HCT116 (cell line): ENCODE results near the gene SNX8. TPM values are rescaled to one million over a fixed set of nuclear protein-coding genes. Genes with fewer than 3 reads are reported as not detected.

Experiments used
- ATAC-seq: fragments of 200-7000 bp; cut with Tn5 transposase; 2 replicates; pipeline ENCODE4 v1.9.1; 2020; ENCODE audit warnings: mild to moderate bottlenecking, moderate library complexity
- BruUV-seq: library from RNA; stranded (reverse); fragments of 400-500 nt; replicated peaks from 2 replicates; lab custom pipeline; 2021; lab: Mats Ljungman, UMichigan
- CTCF ChIA-PET: fragments of 300-600 bp; sonication (Branson Sonifier 250); formaldehyde crosslinking; loops from one replicate; lab custom pipeline; 2021; ENCODE audit warnings: antibody characterized with exemption; lab: Charles Lee
- POLR2A ChIA-PET: fragments of 300-600, 350-600 bp; sonication (Branson Sonifier 250); formaldehyde crosslinking; loops from one replicate; lab custom pipeline; 2021; ENCODE audit warnings: antibody characterized with exemption; lab: Charles Lee
- RAD21 ChIA-PET, 2 experiments: fragments of 300-600 bp; sonication (Branson Sonifier 250); formaldehyde crosslinking; loops; one replicate each; lab custom pipeline; 2023; ENCODE audit warnings: low total read pairs in 2 of 2; ENCODE audit not compliant: uncharacterized antibody in 2 of 2, unreplicated experiment in 2 of 2, low non-redundant PET in 1 of 2; lab: Charles Lee
- DNase-seq: peaks from one replicate; pipeline ENCODE4 v3.0.0-alpha.2; 2010; ENCODE audit warnings: low read depth, low spot score
- H2AFZ ChIP-seq: fragments of 200-600 bp; shearing (Covaris generic), sonication (generic); 2 replicates; pipeline ENCODE4 v1.6.1; 2017; ENCODE audit warnings: low read depth, mixed run types, mixed read lengths, antibody characterized with exemption, low read length; ENCODE audit not compliant: poor library complexity, severe bottlenecking
- H3K27ac ChIP-seq: 2 replicates; pipeline ENCODE4 v1.5.1; 2012; ENCODE audit warnings: low read depth, low read length
- H3K27me3 ChIP-seq: fragments of 200-600 bp; sonication (generic); 2 replicates; pipeline ENCODE4 v1.6.1; 2016; ENCODE audit warnings: mixed run types, low read length, mixed read lengths; ENCODE audit not compliant: insufficient read depth
- H3K36me3 ChIP-seq, 2 experiments: fragments of 200-500 bp in 1 of 2; fragments of 200-600 bp in 1 of 2; sonication (Bioruptor generic) in 1 of 2; sonication (generic) in 1 of 2; 2 replicates each; pipeline versions ENCODE4 v1.5.1 to v1.6.1; 2014 to 2016; ENCODE audit warnings: low read length in 2 of 2, inconsistent platforms in 1 of 2, mixed read lengths in 1 of 2, mixed run types in 1 of 2; ENCODE audit not compliant: insufficient read depth in 2 of 2, control insufficient read depth in 1 of 2
- H3K4me1 ChIP-seq, 2 experiments: fragments of 200-600 bp in 1 of 2; sonication (generic) in 1 of 2; 2 replicates each; pipeline versions ENCODE4 v1.5.1 to v1.6.1; 2012 to 2017; ENCODE audit warnings: low read length in 2 of 2, inconsistent platforms in 1 of 2, mild to moderate bottlenecking in 1 of 2, mixed read lengths in 1 of 2, mixed run types in 1 of 2, moderate library complexity in 1 of 2; ENCODE audit not compliant: insufficient read depth in 2 of 2, control insufficient read depth in 1 of 2
- H3K4me2 ChIP-seq: fragments of 200-600 bp; sonication (generic); 2 replicates; pipeline ENCODE4 v1.6.1; 2017; ENCODE audit warnings: mixed run types, low read length, mixed read lengths
- H3K4me3 ChIP-seq, 2 experiments: fragments of 200-600 bp in 1 of 2; sonication (generic) in 1 of 2; replicated peaks in 1 of 2; 2 replicates each; pipeline ENCODE4 v1.5.1; 2011 to 2016; ENCODE audit warnings: low read length in 2 of 2, control low read depth in 1 of 2, low read depth in 1 of 2, mild to moderate bottlenecking in 1 of 2, mixed read lengths in 1 of 2, mixed run types in 1 of 2
- H3K79me2 ChIP-seq: fragments of 200-600 bp; sonication (generic); 2 replicates; pipeline ENCODE4 v1.6.1; 2017; ENCODE audit warnings: mild to moderate bottlenecking, mixed run types, low read length, moderate library complexity, mixed read lengths; ENCODE audit not compliant: insufficient read depth
- H3K9ac ChIP-seq: fragments of 200-600 bp; sonication (generic); 2 replicates; pipeline ENCODE4 v1.6.1; 2016; ENCODE audit warnings: low read length, mixed read lengths
- H3K9me2 ChIP-seq: fragments of 200-600 bp; sonication (generic), shearing (Covaris generic); 2 replicates; pipeline ENCODE4 v1.6.1; 2017; ENCODE audit warnings: mixed run types, mild to moderate bottlenecking, moderate library complexity; ENCODE audit not compliant: insufficient read depth
- H3K9me3 ChIP-seq, 2 experiments: fragments of 200-500 bp in 1 of 2; fragments of 200-600 bp in 1 of 2; sonication (Bioruptor generic) in 1 of 2; sonication (generic) in 1 of 2; 2 replicates each; pipeline ENCODE4 v1.6.1; 2014 to 2017; ENCODE audit warnings: low read length in 2 of 2, mixed read lengths in 2 of 2, inconsistent platforms in 1 of 2, low read depth in 1 of 2, mild to moderate bottlenecking in 1 of 2, mixed run types in 1 of 2, moderate library complexity in 1 of 2; ENCODE audit not compliant: control insufficient read depth in 1 of 2, insufficient read depth in 1 of 2
- H4K20me1 ChIP-seq: fragments of 200-600 bp; sonication (generic), shearing (Covaris generic); 2 replicates; pipeline ENCODE4 v1.6.1; 2017; ENCODE audit warnings: mixed run types, mild to moderate bottlenecking, moderate library complexity; ENCODE audit not compliant: insufficient read depth
- EZH2phosphoT487 ChIP-seq: fragments of 200-600 bp; IDR thresholded peaks from 2 replicates; pipeline ENCODE4 v1.6.1; 2018; ENCODE audit warnings: antibody characterized with exemption, borderline replicate concordance
- FOSL1 ChIP-seq: IDR thresholded peaks from 2 replicates; pipeline ENCODE4 v1.6.1; 2012; ENCODE audit warnings: low read depth
- JUND ChIP-seq: IDR thresholded peaks from 2 replicates; pipeline ENCODE4 v1.6.1; 2012
- RAD21 ChIP-seq: IDR thresholded peaks from 2 replicates; pipeline ENCODE4 v1.6.1; 2012; ENCODE audit warnings: low read depth, mild to moderate bottlenecking
- SP1 ChIP-seq: IDR thresholded peaks from 2 replicates; pipeline ENCODE4 v1.6.1; 2012; ENCODE audit warnings: low read depth
- TCF7L2 ChIP-seq: IDR thresholded peaks from 2 replicates; pipeline ENCODE4 v1.7.0; 2011; ENCODE audit warnings: borderline replicate concordance, inconsistent platforms; ENCODE audit not compliant: insufficient read depth, insufficient read length; ENCODE audit errors: extremely low read depth
- YY1 ChIP-seq: IDR thresholded peaks from 2 replicates; pipeline ENCODE4 v1.6.1; 2011; ENCODE audit warnings: low read length, low read depth, moderate library complexity, mild to moderate bottlenecking; ENCODE audit not compliant: insufficient replicate concordance; ENCODE audit errors: extremely low read depth
- intact Hi-C: fragments of 100-400 bp; cut with micrococcal nuclease; formaldehyde crosslinking; loops from 2 replicates; pipeline ENCODE4 v1.10.0; 2022
- total RNA-seq: library from RNA; stranded (reverse); gene quantifications from one replicate; pipeline ENCODE4 v1.2.1, GENCODE V29; 2021; ENCODE audit not compliant: unreplicated experiment
- TF ChIP-seq, protein P1 (sequence below): IDR thresholded peaks from 2 replicates; pipeline ENCODE4 v1.6.1; 2012; ENCODE audit warnings: low read depth

SNX8 gene
- total RNA-seq, 1 experiment from 2014 or later = 41.7 TPM

DNA sequence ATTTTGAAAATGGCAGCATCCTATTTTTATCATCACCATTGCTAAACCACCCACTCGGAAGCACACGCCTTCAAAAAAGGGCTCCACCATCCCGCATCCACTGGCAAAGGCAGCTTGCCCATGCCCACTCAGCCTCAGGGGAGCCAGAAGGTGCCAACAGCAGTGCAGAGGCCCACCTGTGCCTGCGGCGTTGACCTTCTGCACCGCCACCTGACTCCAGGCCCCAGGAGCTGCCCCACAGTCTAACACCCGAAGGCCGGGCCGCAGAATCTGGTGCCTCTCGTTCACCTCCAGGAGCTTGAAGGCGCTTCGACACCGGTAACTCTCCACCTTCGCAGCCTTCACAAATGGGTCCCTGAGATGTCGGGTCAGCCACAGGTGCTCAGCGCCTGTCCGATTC is 75.0 kb downstream of the SNX8 start (continued):
- TF ChIP-seq, protein P1, sequence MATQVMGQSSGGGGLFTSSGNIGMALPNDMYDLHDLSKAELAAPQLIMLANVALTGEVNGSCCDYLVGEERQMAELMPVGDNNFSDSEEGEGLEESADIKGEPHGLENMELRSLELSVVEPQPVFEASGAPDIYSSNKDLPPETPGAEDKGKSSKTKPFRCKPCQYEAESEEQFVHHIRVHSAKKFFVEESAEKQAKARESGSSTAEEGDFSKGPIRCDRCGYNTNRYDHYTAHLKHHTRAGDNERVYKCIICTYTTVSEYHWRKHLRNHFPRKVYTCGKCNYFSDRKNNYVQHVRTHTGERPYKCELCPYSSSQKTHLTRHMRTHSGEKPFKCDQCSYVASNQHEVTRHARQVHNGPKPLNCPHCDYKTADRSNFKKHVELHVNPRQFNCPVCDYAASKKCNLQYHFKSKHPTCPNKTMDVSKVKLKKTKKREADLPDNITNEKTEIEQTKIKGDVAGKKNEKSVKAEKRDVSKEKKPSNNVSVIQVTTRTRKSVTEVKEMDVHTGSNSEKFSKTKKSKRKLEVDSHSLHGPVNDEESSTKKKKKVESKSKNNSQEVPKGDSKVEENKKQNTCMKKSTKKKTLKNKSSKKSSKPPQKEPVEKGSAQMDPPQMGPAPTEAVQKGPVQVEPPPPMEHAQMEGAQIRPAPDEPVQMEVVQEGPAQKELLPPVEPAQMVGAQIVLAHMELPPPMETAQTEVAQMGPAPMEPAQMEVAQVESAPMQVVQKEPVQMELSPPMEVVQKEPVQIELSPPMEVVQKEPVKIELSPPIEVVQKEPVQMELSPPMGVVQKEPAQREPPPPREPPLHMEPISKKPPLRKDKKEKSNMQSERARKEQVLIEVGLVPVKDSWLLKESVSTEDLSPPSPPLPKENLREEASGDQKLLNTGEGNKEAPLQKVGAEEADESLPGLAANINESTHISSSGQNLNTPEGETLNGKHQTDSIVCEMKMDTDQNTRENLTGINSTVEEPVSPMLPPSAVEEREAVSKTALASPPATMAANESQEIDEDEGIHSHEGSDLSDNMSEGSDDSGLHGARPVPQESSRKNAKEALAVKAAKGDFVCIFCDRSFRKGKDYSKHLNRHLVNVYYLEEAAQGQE = no peak
- TF ChIP-seq FOSL1 (no peak), TCF7L2 (no peak), RAD21 (no peak), EZH2phosphoT487 (no peak), JUND (no peak)
- TF ChIP-seq, all 23 proteins: peak for 0

DNA sequence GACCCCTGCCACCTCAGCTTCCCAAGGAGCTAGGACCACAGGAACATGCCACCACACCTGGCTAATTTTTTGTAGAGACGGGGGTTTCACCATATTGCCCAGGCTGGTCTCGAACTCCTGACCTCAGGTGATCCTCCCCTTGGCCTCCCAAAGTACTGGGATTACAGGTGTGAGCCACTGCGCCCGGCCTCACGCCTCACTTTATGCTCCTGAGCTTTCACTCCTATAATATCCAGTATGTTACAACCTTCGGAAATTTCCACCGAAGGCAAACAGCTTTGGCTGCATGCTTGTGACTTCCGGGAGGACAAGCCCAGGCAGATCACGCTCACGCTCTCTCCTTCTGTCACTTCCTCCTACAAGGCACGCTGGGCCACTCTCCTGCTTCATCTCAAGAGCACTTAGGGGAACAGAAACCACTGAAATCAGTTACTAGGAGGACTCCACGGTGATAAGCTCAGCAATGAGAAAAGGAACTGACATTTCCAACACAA is 77.1 kb downstream of the SNX8 start:
- intact Hi-C loops = no loop called here
- H3K9me2 ChIP-seq = no peaks in the 10 kb centered on the region
- no peak for ATAC-seq
- ChIA-PET POLR2A (no interaction called here), CTCF (no interaction called here), RAD21 (no interaction called here)
- H3K4me3 ChIP-seq = no peak overlapping the region
- no peak overlapping the region for H3K4me2 ChIP-seq
- no peaks in the 10 kb centered on the region for H3K27me3 ChIP-seq
- TF ChIP-seq TCF7L2 (no peak), SP1 (no peak), RAD21 (no peak), YY1 (no peak)
- H2AFZ ChIP-seq = no peak overlapping the region
- BruUV-seq = no TSS peak
- H3K27ac ChIP-seq = no peak overlapping the region
- H3K4me1 ChIP-seq = peaks cover 4 to 12% of the 10 kb centered on the region in 2 experiments; a peak in 3 of 4 replicates
- no peak for DNase-seq
- peaks cover 67% of the 10 kb centered on the region for H3K79me2 ChIP-seq
- H3K9ac ChIP-seq = no peak overlapping the region
- peaks cover 22 to 45% of the 10 kb centered on the region in 2 experiments for H3K36me3 ChIP-seq
- H4K20me1 ChIP-seq = no peaks in the 10 kb centered on the region
- H3K9me3 ChIP-seq = no peaks in the 10 kb centered on the region
